Activated CD8-positive, alpha-beta memory T cell treated with anti-CD3 and anti-CD28 coated beads, Interleukin-2, amount 50 U/mL, for 24 hours (primary cell): Measurements from ENCODE around the gene NR1D2.
"Not testable (repeated sequence)": the region's sequence is repeated elsewhere in the genome, so short reads cannot be mapped to it uniquely, and the experiment has no call there.

Experiments
- DNase-seq: peaks from one replicate; pipeline ENCODE4 v3.0.0-alpha.2; 2020; ENCODE audit errors: extremely low read depth

The NR1D2 gene

DNA sequence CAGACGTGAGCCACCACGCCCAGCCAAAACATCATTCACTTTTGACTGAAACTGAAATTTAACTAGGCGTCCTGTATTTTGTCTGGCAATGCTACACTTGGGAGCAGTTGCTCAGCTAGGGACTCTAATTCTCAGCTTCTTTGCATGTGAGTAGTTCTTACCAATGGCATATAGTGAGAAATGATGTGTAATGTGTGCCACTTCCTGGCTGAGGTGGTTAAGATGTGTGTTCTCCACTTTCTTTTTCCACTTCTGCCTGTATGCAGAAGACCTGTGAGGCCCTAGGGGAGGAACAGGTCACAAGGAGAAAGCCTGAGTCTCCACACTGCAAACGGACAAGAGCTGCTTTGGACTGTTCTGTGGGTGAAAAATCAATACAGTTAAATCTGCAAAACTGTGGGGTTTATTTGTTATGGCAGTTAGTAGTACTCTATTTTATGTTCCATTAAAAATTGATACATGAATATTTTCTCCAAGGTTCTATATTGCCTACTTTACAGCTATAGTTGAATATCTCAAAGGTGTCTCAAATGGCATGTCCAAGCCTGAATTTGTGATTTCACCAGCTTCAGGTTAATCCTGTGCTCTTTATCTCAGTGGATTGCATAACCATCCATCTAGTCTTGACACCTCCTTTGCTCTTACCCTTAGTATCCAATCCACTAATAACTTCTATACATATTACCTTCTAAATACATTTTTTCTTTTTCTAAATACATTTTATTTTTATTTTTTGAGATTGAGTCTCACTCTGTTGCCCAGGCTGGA lies 59.3 kb downstream of the NR1D2 start:
- no peak for DNase-seq

DNA sequence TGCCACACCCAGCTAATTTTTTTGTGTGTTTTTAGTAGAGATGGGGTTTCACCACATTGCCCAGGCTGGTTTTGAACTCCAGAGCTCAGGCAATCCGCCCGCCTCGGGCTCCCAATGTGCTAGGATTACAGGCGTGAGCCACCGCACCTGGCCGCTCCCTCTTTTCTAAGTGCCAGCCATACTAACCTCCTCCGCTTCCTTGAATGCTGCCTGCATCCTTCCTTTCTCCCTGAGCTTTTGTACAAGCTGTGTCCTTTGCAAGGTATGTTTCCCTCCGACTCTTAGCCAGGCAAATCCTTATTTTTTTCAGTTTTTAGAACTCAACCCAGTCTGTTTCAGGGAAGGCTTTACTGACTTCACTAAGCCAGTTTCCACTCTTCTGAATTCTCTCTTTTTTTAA lies 60.6 kb downstream of the NR1D2 start:
- DNase-seq, result no peak

DNA sequence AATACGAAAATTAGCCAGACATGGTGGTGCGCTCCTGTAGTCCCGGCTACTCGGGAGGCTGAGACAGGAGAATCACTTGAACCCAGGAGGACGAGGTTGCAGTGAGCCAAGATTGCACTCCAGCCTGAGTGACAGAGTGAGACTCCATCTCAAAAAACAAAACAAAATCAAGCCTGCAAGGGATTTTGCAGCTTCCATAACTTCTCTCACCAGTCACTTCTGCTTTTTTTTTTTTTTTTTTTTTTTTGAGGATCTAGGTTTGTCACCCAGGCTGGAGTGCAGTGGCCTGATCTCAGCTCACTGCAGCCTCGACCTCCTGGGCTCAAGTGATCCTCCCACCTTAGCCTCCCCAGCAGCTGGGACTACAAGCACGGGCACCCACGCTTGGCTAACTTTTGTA lies 65.7 kb downstream of the NR1D2 start:
- not testable (repeated sequence) for DNase-seq

DNA sequence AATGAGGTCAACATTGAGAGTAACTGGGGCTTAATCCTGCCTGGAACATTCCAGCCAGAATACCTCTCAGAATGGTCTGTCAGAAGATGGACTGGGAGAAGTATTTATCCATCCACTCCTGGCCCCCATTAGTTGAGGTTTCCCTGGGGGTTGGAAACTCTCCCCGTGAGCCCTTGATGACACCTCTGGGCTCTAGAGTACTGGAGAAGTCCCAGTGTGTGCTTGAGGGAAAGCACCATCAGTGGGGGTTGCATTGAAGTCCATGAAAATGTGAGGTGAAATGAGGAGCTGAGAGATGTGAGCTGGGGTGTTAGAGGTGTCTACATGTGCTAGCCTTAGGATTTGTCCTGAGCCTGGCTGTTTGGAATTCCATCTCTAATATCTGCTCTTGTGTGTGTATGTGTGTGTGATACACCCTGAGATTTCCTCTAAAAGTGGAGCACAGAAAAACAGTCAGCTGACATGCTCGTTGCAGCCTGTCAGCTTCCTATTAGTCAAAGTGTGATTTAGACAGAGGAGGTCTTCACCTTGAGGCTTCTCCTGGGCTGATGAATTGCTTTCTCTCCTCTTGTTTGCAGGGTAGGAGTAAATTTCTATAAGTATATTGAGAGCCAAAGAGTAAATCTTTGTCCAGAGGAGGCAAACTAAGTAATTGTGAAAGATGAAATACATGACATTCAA lies 67.6 kb downstream of the NR1D2 start:
- no peak for DNase-seq

DNA sequence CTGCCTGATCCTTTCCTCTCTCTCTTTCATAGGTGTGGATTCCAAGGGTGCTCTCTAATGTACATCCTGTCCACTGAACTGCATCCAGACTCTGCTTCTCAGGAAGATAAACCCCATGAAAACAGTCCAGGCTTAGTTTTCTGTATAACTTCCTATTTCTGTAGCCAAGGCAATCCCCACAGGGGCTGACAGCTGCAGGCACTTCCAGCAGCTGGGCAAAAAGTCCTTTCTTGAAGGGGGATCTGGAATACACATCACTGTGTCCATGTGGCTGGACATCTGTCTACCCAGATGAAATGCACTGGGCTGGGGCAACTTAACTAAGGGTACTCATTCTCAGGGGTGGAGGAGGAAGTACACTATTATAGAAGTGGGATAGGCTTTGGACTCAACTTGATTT lies 72.2 kb downstream of the NR1D2 start:
- DNase-seq, result no peak

DNA sequence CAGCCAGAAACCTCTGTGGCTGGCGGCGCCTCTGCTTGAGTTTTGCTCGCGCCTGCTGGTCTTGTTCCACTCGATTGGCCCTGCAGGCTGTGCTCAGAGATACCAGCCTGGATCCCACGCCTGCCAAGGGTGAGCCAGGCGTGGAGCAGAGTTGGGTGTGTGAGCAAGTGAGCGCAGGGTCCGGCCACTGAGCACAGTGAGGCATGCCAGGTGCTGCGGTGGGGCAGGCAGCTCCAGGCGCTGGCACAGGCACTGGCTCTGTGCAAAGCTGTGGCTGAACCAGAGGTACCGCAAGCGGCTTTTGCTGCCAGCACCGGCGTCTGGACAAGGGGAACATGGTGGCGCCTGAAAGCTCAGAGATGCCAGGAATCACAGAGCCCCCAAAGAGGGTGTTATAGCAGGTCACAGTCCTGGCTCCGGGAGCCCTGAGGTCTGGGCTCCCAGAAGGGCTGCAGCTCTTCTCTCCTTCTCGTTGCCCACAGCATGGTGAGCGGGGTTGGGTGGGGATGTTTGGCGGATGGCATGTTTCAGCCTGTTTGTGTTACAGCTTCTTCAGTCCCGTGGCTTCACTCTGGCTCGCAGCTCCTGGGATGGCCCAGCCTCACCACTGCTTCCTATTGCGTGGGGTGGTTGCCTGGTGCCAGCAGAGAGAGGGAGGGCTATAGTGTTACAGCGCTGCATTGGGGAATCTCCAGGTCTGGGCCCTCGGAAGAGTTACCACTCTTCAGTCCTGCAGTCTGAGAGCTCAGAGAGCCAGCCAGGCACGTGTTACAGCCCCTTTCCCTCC lies 73.9 kb downstream of the NR1D2 start:
- DNase-seq, result no peak

DNA sequence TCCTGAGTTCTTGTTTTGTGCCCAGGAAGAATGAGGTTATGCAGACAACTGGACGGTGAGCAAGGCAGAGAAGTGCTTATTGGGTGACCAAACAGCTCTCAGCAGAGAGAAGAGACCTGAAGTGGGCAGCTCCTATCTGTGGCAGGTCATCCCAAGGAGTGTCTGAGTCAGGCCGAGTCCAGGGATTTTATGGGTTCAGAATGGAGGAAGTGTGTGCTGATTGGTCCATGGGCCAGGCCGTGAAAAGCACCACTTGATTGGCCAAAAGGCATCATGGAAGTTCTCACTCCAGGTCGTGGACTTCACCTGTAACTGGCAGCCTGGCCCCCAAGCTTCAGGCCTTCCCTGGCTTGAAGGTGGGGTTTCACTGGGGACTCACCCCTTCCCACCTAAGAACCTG lies 74.5 kb downstream of the NR1D2 start:
- no peak for DNase-seq

DNA sequence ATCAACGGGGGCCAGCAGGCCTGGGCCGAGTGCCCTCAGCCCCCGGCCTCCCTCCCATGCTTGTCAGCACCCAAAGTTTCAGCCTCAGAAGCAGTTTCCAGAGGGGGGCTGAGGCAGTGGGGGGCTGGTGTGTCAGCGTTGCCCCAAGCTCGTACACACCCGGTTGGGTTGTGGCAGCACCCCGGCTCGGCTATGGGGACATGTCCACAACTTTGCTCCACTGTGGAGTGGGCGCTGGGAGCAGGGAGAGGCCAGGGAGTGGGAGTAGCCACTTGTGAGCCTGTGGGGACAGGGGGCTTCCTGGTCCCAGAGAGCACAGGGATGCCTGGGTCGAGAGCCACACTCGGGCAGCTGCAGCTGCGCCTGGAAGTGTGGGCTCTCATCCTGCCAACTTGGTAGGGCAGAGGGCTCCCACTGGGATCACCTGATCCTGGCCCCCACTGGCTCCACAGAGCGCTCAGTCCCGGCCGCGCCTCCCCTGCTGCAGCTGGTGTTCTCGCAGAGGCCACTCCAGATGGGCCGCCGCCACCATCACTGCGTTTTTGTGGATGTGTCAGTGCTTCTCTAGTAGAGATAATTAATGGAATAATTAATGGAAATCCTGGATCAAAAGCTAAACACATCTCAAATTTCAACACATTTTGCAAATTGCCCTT lies 75.1 kb downstream of the NR1D2 start:
- DNase-seq, result no peak

DNA sequence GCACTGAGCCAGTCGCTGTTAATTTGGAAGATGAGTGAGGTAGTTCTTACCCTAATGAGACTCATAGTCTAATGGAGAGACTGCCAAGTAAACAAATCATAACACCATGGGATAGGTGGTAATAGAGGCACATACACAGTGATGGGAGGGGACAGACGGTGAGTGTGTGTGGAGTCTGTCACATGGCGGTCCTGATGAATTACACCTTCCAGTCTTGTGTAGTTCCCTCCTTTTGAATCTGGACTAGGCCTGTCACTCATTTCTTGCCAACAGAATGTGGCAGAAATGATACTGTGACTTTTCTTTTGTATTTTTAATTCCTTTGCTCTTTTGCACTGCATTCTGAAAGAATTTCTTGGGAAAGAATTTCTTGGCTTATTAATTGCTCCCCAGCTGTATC lies 78.1 kb downstream of the NR1D2 start:
- no peak for DNase-seq

DNA sequence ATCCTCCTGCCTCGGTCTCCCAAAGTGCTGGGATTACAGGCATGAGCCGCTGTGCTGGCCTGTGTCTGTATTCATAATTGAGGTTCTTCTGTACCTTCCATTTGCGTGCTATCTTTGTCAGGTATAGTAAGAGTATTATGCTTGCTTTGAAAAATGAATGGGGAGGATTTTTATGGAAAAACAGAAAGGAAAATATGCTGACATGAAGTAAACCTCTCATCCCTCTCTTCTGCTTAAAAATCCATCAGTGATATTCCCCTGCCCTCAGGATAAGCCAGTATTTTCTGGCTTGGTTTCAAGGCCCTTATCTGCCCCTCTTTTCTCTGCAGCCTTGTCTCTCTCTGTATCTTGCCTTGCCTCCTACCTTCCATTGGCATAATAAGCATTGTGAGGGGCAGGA lies 80.7 kb downstream of the NR1D2 start:
- DNase-seq, result no peak

DNA sequence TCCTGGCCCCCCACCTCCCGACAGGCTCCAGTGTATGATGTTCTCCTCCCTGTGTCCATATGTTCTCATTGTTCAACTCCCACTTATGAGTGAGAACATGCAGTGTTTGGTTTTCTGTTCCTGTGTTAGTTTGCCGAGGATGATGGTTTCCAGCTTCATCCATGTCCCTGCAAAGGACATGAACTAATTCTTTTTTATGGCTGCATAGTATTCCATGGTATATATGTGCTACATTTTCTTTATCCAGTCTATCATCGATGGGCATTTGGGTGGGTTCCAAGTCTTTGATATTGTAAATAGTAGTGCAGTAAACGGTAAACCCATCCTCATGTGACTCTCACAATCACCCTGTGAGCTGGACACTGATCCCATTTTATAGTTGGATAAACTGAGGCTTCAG lies 81.6 kb downstream of the NR1D2 start:
- DNase-seq, result not testable (repeated sequence)

DNA sequence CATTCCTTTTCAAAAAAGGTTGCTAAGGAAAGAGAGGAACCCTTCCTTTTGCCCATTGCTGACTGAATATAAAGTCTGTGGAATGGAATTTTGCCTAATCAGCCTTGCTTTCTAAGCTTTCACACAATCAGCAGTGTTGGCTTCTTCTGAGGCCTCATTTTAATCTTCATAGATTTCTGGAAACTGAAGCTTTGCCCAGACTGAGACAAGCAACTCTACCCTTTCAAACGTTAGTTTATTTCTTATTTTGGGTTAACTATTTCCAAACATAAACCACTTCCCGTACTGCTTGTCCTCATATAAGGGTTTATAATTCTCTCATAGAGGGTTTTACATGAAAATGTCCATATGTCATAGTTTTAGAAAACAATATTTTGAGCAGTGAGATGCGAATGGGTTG lies 82.9 kb downstream of the NR1D2 start:
- DNase-seq, result no peak
